CD4-positive, alpha-beta T cell treated with Interleukin-4 for 4 hours (primary cell): ENCODE data around the gene IL36G.
"Not testable (repeated sequence)": the region's sequence is repeated elsewhere in the genome, so short reads cannot be mapped to it uniquely, and the experiment has no call there.

Source experiments
- DNase-seq: peaks from one replicate; pipeline ENCODE4 v3.0.0-alpha.2; 2020

The IL36G gene

DNA sequence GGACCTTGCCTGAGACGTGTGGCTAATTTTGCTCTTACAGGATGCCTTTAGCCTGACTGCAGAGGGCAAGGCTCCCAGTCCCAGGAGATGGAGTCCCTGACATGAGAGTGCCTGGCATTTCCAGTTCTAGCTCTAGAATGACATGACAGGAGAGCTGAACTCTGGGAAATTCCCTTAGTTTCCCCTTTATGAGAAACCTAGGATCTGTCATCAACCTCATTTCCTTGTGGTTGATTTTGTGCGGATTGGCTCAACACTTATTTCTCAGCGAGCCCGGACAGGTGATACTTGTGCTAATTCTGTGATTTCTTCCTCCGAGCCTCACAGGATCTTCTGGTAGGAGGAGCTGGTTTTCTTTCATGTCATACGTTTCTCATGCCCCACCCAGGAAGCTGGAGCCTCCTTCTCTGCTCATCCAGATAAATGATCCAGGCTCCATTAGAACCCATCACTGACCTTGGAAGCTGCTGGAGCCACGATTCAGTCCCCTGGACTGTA, at the start of gene IL36G:
TSS of gene IL36G (plus strand) at position 448 of the 498 bp plus-strand sequence. CDS start 633 bp downstream, outside the sequence.
- no peak for DNase-seq

DNA sequence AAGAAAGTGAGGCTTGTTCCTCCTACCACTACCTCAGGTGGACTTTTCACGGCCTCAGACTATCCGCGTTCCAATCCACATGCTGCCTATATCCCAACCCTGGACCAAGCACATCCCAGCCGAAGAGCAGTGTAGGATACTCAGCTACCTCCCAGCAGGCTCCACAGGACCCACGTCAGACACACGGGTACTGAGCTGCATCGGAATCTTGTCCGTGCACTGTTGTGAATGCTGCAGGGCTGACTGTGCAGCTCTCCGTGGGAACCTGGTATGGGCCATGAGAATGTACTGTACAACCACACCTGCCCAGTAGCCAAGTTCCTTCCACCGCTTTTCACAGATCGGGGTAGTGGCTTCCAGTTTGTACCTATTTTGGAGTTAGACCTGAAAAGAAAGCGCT, 44.5 kb upstream of the IL36G start:
- DNase-seq = no peak

DNA sequence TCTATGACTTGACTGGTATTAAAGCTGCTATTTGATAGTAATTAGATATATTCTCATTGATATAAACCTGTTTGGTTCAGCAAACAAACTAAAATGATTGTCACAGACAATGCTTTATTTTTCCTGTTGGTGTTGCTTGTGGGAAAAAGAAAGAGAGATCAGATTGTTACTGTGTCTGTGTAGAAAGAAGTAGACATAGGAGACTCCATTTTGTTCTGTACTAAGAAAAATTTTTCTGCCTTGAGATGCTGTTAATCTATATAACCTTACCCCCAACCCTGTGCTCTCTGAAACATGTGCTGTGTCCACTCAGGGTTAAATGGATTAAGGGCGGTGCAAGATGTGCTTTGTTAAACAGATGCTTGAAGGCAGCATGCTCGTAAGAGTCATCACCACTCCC, 43.7 kb upstream of the IL36G start:
- not testable (repeated sequence) for DNase-seq

DNA sequence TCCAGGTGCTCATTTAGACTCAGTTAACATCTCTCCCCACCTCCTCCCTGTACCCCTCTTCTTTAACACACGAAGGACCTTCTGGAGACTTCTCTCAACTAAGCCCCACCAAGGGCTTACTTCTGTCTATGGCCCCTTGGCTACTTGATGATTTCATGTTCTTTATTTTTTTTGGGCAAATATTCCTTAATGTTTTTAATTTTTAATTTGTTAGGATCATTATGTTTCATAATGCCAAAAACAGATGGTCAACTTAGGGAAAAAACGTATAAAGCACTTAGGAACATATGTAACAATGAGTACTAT, 40.9 kb upstream of the IL36G start:
- DNase-seq = no peak

DNA sequence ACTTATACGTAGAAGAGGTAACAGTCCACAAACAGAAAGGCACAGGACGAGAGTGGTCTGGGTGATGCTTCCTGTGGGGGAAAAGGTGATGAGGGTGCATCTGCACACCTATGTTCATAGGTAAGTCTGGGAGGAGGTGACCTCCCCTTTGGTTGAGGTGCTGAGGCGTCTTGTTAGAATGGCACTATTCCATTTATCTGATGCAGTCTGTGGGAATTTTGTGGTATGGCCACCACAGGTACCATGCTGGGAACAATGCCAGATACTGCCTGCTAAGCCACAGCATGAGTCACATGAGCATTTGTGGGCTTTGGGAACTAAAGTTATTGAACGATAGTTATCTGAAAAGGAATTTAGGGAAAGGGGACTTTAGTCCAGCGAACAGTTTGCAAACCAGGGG, 38.9 kb upstream of the IL36G start:
- DNase-seq = peak; percentile 42

DNA sequence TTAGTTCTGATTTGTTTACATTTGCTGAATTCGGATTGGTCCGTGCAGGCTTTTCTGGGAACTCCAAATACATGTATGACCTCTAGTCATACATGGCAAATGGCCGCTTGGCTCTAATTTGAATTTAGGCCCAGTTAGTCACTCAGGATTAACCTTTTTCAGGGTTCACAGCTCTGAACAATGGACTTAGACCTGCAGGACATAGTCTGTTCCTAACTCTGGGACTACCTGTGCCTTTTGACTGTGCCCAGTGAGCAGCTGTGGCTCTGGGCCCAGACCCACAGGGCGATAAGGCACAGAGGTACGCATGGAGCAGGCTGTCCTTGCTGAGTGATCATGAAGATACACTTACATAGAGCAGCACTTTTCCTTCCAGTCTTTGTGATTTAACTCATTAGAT, 38.4 kb upstream of the IL36G start:
- DNase-seq = no peak

DNA sequence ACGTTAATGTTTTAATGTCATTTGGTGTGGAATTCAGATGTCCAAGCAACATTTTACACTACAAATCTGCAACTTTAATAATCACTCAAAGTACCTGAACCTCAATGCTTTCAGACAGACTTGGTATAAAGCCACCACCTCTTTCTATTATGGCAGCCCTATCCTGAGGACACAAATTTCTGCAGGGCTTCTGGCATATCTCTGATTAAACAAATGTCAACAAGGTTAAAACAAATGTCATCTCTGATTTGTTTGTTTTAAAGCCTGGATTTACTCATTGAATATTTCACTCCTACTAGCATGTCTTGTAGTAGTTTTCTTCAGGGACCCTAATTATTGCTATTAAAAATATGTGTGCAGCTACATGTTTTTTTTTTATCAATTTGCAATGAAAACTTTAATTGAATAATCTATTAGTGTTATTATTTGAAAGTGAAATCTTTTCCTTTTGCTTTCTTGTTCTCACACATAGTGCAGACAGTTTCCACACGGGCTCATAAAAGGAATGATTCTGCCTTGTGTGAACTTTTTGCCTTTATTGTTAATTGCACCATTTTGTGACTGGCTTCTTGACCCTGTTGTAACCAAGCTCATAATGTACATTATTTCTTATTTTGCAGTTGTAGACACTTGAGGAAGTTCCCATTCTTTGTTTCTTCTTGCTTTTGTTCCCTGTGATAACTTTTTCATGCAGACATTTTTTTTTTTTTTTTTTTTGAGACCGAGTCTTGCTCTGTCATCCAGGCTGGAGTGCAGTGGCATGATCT, 36.8 kb upstream of the IL36G start:
- DNase-seq = no peak

DNA sequence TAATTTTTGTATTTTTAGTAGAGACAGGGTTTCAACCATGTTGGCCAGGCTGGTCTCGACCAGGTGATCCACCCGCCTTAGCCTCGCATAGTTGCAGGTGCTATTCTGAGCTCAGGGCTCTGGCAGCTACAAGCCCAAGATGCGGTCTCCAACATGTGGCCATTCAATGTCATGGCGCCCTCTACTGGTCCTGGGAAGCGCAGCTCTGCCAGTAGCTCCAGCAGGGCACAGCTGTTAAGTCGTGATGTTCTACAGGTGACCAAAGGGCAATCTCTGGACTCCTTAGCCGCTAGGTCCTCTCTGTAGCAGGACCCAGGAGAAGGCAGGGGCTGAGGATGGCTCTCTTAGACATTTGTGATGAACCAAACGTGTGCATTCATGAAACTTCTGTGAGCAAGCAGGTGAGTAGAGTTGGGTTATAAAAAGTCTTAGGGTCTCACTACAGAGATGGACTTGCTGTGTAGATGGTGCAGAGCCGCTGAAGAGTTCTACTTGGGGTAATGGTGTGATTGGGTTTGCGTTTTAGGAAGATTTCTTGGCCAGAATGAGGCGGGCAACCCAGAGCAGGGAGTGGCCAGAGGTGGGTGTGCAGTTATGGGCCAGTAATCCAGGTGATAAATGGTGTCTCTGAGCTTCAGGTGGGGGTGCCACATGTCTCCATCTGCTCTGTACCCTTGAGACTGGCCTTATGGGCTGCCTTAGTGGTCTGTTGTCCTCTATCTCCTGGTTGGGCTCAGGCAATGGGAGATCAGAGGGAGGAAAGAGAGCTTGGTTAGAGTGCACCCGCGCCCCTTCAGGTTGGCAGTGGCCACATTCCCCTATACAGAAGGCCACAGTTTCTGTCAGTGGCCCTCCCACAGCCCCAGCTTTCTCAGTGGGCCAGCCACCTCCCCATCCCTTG, 35.8 kb upstream of the IL36G start:
- peak; percentile 64 for DNase-seq

DNA sequence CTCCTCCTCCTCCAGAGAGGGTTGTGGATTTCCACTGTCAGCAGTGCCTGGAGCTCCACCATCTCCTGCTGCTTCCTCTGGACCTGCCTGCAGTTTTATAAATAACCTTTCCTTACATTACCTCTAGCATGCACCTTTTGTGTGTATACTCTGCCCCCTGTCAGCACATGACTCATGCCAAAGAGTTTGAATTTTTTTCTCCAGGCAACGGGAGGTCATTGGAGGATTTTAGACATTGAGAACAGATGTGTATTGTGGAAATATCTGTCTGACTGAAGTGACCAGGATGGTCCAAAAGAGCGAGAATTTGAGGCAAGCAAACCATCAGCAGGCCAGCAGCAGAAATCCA, 35.2 kb upstream of the IL36G start:
- no peak for DNase-seq

DNA sequence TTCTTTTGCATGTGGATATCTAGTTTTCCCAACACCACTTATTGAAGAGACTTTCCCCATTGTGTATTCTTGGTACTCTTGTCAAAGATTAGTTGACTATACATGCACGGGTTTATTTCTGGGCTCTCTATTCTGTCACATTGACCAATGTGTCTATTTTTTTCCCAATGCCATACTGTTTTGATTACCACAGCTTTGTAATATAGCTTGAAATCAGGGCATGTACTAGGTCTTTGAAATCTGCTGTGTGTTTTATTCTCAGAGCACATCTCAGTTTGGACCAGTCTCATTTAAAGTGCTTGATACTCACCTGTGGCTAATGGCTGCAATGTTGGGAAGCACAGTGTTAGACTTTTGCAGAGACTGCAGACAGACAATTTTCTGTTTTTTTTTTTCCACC, 32.8 kb upstream of the IL36G start:
- DNase-seq = no peak

DNA sequence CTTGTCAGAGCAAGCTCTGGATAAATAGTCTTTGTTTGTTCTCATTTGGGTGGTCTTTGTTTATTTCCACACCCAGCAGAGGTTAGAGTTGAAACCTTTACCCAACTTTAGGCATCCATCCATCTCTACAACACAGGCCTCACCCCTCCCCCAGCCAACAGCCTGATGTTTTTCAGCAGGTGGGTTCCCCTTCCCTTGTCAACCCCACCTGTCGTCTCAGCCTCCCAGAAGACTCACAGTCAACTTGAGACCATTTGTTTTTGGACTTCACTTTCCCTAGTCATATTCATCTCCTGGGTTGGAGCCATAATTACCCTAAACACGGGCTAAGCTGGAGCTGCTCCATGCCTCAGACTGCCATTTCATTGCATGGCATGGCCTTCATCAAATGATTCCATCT, 31.7 kb upstream of the IL36G start:
- no peak for DNase-seq

DNA sequence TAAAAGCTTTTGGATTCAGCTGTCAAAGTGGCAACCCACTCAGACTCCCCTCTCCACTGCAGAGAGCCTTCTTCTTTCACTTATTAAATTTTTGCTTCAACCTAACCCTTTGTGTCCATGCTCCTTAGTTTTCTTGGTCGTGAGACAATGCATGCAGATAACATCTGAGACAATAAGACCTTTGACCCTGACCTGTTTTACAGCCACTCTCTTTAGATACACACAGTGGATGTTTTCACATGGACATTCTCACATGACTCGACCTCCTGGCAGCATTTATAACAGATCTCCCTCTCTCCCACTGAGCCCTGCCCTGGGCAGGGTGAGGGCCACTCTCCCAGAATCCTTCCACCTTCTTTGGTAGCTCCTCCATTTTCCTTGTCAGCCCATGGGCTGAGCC, 30.4 kb upstream of the IL36G start:
- DNase-seq = no peak

DNA sequence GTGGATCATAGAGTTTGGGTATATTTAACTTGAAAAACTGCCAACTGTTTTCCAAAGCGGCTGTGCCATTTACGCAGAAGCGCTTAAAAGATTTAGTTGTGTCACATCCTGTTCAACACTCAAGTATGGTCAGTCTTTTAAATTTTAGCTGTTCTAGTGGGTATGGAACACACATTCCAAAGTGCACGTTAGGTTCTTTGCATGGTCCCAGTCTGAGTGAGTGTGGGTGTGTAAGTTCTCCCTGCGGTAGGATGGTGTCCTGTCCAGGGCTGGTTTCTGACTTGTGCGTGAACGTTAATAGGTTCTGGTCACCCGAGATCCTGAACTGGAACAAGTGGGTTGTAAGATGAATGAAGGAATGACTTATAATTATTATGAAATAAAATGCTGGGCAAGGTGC, 28.4 kb upstream of the IL36G start:
- no peak for DNase-seq

DNA sequence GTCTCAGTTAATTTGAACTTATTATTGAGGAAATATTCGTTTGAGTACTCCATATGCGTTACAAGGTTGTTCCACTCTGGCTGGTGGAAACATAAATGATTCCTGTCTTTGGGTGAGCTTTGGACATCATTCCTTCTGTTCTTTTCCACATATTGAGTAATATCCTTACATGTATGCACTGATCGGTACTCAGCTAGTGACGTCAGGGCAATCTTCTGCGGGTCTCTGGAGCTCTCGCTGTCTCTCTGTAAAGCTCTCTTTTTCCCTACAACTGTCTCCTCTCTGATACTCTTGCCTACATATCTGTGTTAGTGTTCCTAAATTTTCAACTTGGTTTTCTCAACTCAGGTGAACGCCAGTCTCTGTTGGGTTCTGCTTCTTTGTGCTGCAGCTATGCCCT, 23.4 kb upstream of the IL36G start:
- DNase-seq = no peak

DNA sequence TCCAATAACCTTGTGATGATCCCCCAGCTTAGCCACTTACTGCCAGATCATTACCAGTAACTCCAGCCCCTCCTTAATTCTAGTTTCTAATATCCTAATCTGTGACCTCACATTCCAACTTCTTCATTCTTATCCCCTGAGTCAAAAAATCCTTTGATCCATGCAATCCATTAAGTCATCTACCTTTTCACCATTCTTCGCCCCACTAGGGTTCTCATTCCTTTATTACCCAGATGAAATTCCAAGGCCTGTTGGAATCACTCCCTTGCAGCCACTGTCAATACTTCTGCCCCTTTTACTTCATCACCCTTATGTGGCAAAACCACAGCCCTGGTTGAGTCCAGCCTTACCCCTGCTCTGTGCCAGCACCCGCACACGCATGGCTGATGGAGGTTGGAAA, 20.3 kb upstream of the IL36G start:
- no peak for DNase-seq

DNA sequence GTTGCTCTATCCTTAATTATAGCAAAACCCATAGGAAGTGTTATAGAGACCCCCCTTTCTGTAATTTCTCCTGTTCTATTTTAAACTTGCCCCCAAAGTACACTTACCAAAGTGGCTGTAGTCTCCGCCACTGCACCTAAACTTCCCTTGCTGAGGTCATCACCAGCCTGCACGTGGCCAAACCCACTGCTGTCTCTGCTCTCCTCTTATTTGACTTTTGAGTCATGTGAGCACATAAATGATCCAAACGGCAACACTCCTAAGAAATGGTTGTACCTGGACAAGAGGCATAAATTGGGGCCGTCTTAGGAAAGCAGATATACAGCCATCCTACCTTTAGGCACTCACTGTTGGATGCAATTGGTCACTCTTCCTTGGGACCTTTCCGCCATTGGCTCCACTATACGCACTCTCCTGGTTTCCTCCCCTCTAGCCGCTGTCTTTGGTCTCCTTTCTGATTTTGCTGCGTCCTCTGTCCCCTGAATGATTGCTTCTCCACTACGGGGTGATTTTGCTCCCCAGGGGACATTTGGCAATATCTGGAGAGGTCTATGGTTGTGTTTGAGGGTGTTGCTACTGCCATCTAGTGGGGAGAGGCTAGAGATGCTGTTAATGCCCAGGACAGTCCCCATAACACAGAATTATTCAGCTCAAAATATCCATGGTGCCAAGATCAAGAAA, 19.2 kb upstream of the IL36G start:
- DNase-seq = peak; percentile 51

DNA sequence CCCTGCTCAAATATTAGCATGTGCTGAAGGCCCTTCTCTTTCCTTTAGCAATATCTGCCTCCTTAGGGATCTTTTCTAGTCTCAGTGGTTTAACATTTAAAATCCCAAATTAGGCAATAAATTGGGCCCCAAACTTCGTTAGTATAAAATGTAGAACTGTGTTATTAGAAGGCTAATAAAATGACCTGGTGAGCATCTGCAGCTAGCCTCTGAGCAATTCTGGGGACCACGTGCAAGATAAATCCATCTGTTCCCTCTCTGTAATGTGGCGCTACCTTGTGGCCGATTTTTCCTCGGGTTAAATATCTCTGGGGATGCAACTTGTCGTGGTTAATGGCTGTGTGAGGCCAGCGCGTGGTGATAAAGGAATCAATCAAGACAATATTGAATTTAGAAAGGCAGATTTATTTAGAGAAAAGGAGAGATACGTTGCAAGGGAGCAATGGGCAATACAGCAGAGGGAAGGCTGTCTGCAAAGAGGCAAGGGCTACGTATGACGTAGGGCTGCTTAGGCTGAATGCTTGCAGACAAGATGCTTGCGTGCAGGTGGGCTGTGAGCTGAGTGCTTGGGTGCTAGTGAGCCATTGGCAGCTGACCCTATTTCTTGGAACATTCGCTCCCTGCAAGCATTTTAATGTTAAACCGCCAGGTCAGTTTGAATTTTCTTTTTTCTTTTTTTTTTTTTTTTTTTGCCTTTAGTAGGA, 18.5 kb upstream of the IL36G start:
- DNase-seq = no peak

DNA sequence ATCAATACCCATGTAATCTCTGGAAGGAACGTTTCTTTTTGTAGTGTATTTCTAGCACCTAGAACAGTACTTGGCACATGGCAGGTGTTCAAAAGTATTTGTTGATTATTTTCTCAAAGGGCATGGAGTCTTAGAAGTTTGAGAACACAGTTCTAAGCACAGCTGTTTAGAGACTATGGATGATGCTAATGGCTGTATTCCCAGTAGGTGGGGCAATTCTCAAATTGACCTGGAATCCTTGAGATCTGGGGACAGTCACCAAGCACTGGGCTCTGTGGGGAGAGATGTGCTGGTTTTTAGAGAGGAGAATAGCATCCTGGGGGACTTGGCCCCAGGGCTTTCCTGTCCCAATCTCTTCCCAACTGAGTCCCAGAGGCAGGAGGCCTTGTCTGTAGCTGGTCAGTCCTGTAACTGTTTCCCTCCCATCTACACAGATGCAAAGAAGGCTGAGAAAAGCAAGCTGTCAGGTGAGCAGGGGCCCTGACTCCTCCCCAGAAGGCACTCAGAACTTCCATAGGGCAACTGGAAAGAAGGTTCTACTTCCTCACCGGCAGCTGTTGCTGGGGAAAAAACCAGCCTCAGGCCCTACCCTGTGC, 17.5 kb upstream of the IL36G start:
- DNase-seq = no peak

DNA sequence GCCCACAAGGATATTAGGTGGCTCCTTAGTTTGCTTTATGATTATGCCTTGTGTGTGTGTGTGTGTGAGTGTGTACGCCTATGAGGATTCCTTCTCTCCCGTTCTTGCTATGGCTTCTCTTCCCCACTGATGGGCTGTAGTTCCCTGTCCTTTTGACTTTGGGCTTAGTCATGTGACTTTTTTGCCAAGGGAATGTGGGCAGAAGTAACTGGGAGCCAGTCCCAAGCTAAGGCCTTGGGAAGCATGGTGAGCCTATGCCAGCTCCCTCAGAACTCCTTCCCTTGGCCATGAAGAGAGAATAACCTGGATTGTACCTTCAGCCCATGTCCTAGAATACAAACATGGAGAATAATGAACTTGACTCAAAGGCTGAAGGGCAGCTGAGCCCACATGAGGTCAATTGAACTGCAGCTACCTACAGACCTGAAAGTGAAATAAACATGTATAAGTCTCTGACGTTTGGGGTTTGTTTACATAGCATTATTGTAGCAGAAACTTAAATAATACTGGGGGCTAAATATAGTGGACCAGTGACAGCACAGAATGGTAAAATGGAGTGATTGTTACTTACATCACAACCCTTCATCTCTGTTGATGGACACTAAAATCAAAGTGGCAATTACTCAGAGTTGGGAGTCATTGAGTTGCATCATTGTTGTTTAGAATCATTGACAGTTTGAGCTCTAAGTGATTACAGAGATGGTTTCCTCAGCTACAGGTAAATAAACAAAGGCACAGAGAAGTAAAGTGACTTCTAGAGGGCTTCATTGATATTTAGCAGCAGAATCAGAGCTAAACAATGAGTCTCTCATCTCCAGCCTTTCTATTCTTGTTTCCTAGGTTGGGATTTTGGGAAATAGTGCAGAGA, 15.3 kb upstream of the IL36G start:
- no peak for DNase-seq

DNA sequence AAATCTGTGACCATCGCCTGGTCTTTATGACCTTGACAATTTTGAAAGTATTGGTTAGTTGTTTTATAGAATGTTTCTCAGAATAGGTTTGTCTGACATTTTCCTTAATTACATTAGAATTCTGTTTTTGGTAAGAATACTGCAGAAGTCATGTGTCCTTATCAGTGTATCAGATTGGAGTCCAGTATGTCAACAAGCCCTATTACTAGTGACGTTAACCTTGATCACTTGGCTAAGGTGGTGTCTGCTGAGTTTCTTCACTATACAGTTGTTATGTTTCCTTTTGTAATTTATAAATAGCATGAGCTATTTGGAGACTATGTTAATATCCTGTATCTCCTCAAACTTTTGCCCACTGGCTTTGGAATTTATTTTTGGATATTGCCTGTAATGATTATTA, 10.8 kb upstream of the IL36G start:
- no peak for DNase-seq

DNA sequence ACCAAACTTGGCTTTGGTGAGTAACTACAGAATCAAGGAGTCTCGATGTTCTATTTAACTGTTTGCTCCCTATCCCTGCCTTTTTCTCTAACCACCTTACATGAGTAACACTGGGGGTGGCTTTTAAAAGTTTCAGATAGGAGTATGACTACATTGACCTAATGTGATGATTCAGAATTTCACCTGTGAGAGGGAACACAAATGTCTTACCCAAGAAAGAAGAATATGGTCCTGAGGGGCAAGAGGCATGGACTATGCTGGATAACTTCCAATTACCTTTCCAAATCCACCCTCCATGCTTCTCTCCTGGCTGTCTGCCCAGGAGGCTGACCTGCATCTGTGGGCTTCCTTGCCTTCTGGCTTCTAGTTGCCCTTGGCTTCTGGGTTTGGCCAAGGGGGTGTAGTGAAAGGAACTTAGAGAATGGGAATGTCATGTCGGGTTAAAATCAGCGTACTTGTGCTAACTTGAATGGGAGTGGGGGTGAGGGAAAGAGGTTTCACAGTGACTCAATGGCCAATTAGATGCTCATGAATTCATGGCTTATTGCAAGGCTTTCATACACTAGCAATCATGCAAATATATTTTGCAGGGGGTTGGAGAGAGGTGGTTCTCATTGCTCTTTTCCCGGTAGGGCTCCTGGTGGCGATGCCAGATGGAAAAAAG, 5.3 kb upstream of the IL36G start:
- no peak for DNase-seq
